Heart left ventricle (tissue), 13 donors: ENCODE data around the gene DPP10.

Experiments used
- POLR2A ChIP-seq, 2 donors: fragments of 450-650 bp; IDR thresholded peaks; one replicate each; pipeline ENCODE4 v1.6.1; 2017; ENCODE audit warnings: antibody characterized with exemption in 2 of 2, mild to moderate bottlenecking in 2 of 2, moderate library complexity in 2 of 2
- TF ChIP-seq, protein P1 (sequence below), 12 donors: fragments of 200-600 bp; sonication (generic) in 4 of 12; IDR thresholded peaks; one replicate each; pipeline versions ENCODE4 v1.5.0 to v1.8.0; 2018 to 2022; ENCODE audit warnings: antibody characterized with exemption in 12 of 12, mild to moderate bottlenecking in 5 of 12
- donor health status: ischemic (EF 13 %, LVEDD 7.1; RV severe dilation, severe dysfunction).
- donor health status: DM: no; HTN: yes; CAD: no.
- donor health status: DM: no; HTN: no; CAD: no.
- donor health status: ischemic (EF 25% LVEDD 6.9; RV normal size, moderate dysfunction).
- donor health status: ischemic (EF 25% LVEDD 5.7; RV mildly dilated, moderate dysfunction).
- donor health status: ischemic (EF 35%, LVEDD 5.7; RV mildly dilated, moderate dysfunction).
- donor health status: nonischemic (EF 11% LVEDD 7.7; RV severe dilation, severe dysfunction).
- donor health status: DM: yes; HTN: yes; CAD: no.
- donor health status: PGD.
- donor health status: ischemic (EF 29% LVEDD 5.4; RV normal size, mild dysfunction).
- donor health status: nonischemic (EF 23%, LVEDD 6.1; RV moderate dilation, normal function).

- TF ChIP-seq, protein P1, sequence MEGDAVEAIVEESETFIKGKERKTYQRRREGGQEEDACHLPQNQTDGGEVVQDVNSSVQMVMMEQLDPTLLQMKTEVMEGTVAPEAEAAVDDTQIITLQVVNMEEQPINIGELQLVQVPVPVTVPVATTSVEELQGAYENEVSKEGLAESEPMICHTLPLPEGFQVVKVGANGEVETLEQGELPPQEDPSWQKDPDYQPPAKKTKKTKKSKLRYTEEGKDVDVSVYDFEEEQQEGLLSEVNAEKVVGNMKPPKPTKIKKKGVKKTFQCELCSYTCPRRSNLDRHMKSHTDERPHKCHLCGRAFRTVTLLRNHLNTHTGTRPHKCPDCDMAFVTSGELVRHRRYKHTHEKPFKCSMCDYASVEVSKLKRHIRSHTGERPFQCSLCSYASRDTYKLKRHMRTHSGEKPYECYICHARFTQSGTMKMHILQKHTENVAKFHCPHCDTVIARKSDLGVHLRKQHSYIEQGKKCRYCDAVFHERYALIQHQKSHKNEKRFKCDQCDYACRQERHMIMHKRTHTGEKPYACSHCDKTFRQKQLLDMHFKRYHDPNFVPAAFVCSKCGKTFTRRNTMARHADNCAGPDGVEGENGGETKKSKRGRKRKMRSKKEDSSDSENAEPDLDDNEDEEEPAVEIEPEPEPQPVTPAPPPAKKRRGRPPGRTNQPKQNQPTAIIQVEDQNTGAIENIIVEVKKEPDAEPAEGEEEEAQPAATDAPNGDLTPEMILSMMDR (IDR thresholded peaks at IDR 0.05) = no peak
- no peak for TF ChIP-seq POLR2A (IDR thresholded peaks at IDR 0.05)
Observed at GRCh38 chr2:114609203-114609602, 166.8 kb downstream of the DPP10 start.
